Kidney epithelial cell (primary cell): Measurements from ENCODE around the gene ELP6. TPM values are rescaled to one million over a fixed set of nuclear protein-coding genes. Genes with fewer than 3 reads are reported as not detected.
A peak's percentile ranks its signal among the peaks of the same experiment; 100 is the strongest.

ENCODE experiments used
- DNase-seq: peaks from one replicate; pipeline ENCODE4 v3.0.0-alpha.2; 2010; ENCODE audit warnings: low read depth
- H3K27me3 ChIP-seq: 2 replicates; pipeline ENCODE4 v1.6.0; 2011; ENCODE audit warnings: low read length; ENCODE audit not compliant: control insufficient read depth, insufficient read depth
- H3K36me3 ChIP-seq: 2 replicates; pipeline ENCODE4 v1.5.1; 2011; ENCODE audit warnings: low read length; ENCODE audit not compliant: control insufficient read depth, insufficient read depth
- H3K4me3 ChIP-seq: 2 replicates; pipeline ENCODE4 v1.5.1; 2011; ENCODE audit warnings: low read depth, mild to moderate bottlenecking, control low read depth, low read length
- total RNA-seq: library from RNA; depleted of rRNA; stranded (reverse); fragments of >200 nt; gene quantifications from 2 replicates; pipeline ENCODE4 v1.2.3, GENCODE V29; 2015
- TF ChIP-seq, protein P1 (sequence below): IDR thresholded peaks from 2 replicates; pipeline ENCODE4 v1.5.1; 2011; ENCODE audit warnings: mild to moderate bottlenecking, moderate library complexity, low read length, control low read depth, inconsistent platforms; ENCODE audit not compliant: insufficient read depth, poor library complexity, severe bottlenecking

ELP6 gene
- total RNA-seq, 1 donor from 2014 or later = 29.5 TPM

DNA sequence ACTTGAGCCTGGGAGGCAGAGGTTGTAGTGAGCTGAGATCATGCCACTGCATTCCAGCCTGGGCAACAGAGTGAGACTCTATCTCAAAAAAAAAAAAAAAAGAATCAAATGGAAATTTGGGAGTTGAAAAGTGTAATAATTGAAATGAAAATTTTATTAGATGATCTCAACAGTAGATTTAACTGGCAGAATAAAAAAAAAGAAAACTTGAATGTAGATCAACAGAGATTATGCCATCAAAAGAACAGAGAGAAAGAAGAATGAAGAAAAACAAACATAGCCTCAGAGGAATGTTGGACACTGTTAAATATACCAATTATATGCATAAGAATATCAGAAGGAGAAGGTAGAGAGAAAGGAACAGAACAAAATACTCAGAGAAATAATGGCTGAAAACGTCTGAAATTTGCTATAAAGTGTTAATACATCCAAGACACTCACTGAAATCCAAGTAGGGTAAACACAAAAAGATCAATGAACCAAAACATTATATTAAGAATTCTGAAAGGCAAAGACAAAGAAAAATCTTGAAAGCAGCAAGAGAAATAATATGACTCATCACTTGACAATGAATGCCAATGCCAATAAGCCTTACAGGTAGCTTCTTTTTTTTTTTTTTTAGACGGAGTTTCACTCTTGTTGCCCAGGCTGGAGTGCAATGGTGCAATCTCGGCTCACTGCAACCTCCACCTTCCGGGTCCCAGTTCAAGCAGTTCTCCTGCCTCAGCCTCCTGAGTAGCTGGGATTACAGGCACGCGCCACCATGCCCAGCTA lies 14.6 kb upstream of the ELP6 start:
- DNase-seq = peak; percentile 16
- TF ChIP-seq, protein P1, sequence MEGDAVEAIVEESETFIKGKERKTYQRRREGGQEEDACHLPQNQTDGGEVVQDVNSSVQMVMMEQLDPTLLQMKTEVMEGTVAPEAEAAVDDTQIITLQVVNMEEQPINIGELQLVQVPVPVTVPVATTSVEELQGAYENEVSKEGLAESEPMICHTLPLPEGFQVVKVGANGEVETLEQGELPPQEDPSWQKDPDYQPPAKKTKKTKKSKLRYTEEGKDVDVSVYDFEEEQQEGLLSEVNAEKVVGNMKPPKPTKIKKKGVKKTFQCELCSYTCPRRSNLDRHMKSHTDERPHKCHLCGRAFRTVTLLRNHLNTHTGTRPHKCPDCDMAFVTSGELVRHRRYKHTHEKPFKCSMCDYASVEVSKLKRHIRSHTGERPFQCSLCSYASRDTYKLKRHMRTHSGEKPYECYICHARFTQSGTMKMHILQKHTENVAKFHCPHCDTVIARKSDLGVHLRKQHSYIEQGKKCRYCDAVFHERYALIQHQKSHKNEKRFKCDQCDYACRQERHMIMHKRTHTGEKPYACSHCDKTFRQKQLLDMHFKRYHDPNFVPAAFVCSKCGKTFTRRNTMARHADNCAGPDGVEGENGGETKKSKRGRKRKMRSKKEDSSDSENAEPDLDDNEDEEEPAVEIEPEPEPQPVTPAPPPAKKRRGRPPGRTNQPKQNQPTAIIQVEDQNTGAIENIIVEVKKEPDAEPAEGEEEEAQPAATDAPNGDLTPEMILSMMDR = no peak
- H3K4me3 ChIP-seq = no peak overlapping the region
- no peaks in the 10 kb centered on the region for H3K27me3 ChIP-seq
- H3K36me3 ChIP-seq = no peaks in the 10 kb centered on the region

DNA sequence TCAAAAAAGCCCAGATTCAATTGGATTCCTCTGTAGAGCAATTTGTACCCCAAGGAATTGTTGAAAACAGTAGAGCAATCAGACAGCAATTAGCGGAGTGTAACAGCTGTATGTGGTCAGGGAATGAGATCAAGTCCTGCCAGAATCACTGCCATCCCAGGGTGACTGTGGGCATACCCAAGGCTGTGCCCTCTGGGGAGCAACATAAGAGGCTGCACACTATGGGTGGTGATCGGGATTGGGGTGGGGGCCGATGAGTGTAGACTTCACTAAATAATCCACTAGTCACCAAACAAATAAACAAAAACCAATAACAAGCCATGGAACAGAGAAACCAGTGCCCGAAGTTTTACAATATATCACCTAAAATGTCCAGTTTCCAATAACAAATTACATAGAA lies 12.1 kb upstream of the ELP6 start:
- H3K27me3 ChIP-seq = no peaks in the 10 kb centered on the region
- DNase-seq = no peak
- H3K4me3 ChIP-seq = no peak overlapping the region
- TF ChIP-seq, protein P1 = no peak
- H3K36me3 ChIP-seq = no peaks in the 10 kb centered on the region

DNA sequence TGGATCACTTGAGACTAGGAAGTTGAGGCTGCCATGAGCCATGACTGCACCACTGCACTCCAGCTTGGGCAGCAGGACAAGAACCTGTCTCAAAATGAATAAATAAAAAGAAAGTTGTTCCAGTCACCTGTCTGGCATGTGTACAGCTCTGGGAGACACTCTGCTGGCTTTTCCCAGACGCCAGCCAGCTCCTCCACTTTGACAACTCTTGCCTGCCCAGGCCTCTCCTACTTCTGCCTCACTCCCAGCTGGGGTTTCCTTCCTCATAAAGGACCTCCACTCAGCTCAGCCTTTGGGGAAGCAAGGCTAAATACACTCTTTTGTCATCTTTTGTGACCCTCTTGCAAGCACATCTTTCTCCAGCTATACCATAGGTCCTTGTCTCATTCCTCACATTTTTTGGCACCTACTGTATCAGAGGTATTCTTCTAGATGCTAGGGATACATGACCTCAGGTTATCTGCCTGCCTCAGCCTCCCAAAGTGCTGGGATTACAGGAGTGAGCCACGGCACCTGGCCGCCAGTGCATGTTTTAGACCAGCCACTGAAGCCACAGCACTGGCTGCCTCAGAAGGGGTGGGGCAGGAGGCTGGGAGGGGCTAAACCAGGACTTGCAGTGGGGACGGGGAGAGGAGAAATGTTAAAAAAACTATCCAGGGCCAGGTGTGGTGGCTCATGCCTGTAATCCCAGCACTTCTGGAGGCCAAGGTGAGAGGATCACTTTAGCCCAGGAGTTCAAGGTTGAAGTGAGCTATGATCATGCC lies 10.0 kb upstream of the ELP6 start:
- Histone ChIP-seq H3K36me3 (no peaks in the 10 kb centered on the region), H3K27me3 (no peaks in the 10 kb centered on the region), H3K4me3 (no peak overlapping the region)
- TF ChIP-seq, protein P1 = no peak
- DNase-seq = no peak

DNA sequence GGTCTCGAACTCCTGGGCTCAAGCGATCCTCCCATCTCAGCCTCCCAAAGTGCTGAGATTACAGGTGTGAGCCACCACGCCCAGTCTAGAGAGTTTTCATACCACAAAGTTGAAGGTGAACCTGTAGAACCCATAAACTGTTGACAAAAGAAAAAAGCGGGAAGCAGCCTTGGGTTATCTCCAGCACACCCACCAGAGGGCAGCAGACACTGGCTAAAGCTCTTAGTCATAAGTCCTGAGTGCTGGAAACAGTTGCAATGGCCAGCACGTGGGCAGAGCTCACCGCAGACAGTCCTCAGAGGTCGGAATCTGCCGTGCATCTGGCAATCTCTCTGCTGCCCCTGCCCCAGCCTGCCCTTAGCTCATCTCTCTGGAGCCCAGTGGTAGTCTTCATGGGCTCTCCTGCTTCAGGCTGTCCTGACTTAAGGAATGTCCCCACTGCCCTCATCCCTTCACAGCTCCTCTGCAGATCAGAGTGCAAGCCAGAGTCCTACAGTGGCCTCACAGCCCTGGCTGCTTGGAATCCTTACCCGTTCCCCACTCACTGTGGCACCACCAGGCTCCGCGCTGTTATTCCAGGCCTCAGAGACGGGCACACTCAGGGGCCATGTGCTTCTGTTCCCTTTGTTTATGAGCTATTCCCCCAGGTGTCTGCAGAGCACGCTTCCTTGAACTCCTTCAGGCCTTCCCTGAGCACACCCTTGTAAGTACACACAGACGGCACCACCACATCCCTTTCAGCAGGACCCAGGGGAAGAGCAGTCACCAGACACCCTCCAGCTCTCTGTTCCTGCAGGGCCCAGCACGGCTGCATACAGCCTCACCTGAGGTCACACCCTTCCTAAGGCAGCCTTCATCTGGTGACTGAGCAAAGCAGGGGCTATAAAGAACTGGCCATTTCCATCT lies 8.8 kb upstream of the ELP6 start:
- TF ChIP-seq, protein P1 = peak; percentile 90
- no peaks in the 10 kb centered on the region for H3K36me3 ChIP-seq
- H3K27me3 ChIP-seq = no peaks in the 10 kb centered on the region
- DNase-seq = peak; percentile 66
- H3K4me3 ChIP-seq = no peak overlapping the region

DNA sequence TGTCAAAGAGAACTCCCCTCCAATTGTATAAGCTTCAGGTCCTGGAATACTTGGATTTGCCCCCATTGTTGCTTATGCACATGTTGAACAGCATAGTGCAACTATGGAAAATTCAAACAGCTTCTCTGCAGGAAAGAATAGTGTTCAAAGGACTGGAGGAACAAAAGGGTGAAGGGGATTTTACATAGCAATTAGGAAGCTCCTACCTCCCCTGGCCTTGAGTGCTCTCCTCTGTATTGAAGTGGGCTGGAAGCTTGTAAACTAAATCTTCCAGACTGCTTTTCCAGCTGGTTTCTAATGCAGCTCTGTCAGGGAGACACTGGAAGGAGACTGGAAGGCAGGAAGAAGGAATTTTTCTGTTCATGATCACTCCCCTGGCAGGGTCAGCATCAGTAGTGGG lies 7.2 kb upstream of the ELP6 start:
- Histone ChIP-seq H3K27me3 (no peaks in the 10 kb centered on the region), H3K4me3 (no peak overlapping the region), H3K36me3 (no peaks in the 10 kb centered on the region)
- TF ChIP-seq, protein P1 = no peak
- no peak for DNase-seq
